Epithelial cell of proximal tubule (primary cell): ENCODE measurements around the gene FAM81A. TPM values are rescaled to one million over a fixed set of nuclear protein-coding genes. Genes with fewer than 3 reads are reported as not detected.
"Not testable (repeated sequence)": the region's sequence is repeated elsewhere in the genome, so short reads cannot be mapped to it uniquely, and the experiment has no call there.

Experiments used
- DNase-seq: peaks from one replicate; pipeline ENCODE4 v3.0.0-alpha.2; 2011; ENCODE audit warnings: low read depth
- H3K4me3 ChIP-seq: 2 replicates; pipeline ENCODE4 v1.5.1; 2011; ENCODE audit warnings: low read depth, mild to moderate bottlenecking, low read length
- CTCF ChIP-seq: conservative IDR thresholded peaks from 2 replicates; pipeline ENCODE4 v1.5.1; 2012; ENCODE audit warnings: low read depth, mild to moderate bottlenecking, low read length
- total RNA-seq: library from RNA; depleted of rRNA; stranded (reverse); fragments of >200 nt; gene quantifications from 2 replicates; pipeline ENCODE4 v1.2.3, GENCODE V29; 2015

Gene FAM81A
- total RNA-seq, 1 donor from 2014 or later: 5.2 TPM

- no peak overlapping the region for H3K4me3 ChIP-seq
- no peak for DNase-seq
- no peak for TF ChIP-seq CTCF
These were observed 18.1 kb downstream of the FAM81A start for GRCh38 chr15:59456114-59456513.

- TF ChIP-seq CTCF: no peak
- no peak for DNase-seq
- no peak overlapping the region for H3K4me3 ChIP-seq
These were observed 19.1 kb downstream of the FAM81A start for GRCh38 chr15:59457103-59457502.

GRCh38 chr15:59461521-59461920 lies 23.5 kb downstream of the FAM81A start:
- no peak overlapping the region for H3K4me3 ChIP-seq
- no peak for TF ChIP-seq CTCF
- no peak for DNase-seq

- DNase-seq: no peak
- H3K4me3 ChIP-seq: no peak overlapping the region
- no peak for TF ChIP-seq CTCF
These were observed 35.2 kb downstream of the FAM81A start for GRCh38 chr15:59473226-59473625.

GRCh38 chr15:59475161-59475560 lies 37.2 kb downstream of the FAM81A start:
- DNase-seq, H3K4me3 ChIP-seq: not testable (repeated sequence)

- DNase-seq: no peak
- no peak overlapping the region for H3K4me3 ChIP-seq
- TF ChIP-seq CTCF: no peak
These were observed 46.4 kb downstream of the FAM81A start for GRCh38 chr15:59484399-59484798.

- DNase-seq: no peak
- TF ChIP-seq CTCF: no peak
- H3K4me3 ChIP-seq: no peak overlapping the region
These were observed 47.0 kb downstream of the FAM81A start for GRCh38 chr15:59485036-59485435.

GRCh38 chr15:59489485-59489884 lies 51.5 kb downstream of the FAM81A start:
- DNase-seq, H3K4me3 ChIP-seq: not testable (repeated sequence)
